ENCODE data around the gene CCDC9. TPM values are rescaled to one million over a fixed set of nuclear protein-coding genes. Genes with fewer than 3 reads are reported as not detected.

The CCDC9 gene
- total RNA-seq: 12.8 TPM

DNA sequence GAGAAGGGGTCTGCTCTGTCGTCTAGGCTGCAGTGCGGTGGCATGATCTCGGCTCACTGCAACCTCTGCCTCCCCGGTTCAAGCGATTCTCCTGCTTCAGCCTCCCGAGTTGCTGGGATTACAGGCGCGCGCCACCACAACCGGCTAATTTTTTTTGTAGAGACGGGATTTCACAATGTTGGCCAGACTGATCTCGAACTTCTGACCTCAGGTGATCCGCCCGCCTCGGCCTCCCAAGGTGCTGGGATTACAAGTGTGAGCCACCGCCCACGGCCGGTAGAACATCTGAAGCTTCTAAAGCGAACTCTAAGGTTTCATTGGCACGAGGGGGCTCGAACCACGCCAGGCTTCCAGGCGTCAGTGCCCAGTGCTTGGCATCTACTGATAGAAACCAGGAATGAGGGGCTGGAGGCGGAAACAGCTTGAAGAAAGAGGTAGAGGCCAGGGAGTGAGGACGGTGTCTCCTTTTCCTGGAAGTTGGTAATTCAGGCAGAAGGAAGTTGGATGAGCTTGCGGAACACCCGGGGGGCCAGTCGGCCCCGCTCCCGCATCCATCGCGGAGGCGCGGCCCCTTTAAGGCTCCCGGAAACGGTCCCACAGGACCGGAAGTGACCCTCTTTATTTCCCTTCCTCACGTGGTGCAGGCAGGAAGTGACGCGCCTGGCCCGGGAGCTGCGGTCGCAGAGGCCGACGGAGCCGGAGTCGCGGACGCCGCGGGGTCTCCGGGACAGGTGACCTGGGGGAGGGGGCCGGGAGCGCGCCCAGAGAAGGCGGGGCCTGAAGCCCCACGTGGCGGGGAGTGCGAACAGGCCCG lies at the start of gene CCDC9:
Gene CCDC9 (plus strand): TSS at position 647 of the 814 bp plus-strand sequence. CDS start 1,876 bp downstream, outside the sequence.
- peak; percentile 98 for DNase-seq

DNA sequence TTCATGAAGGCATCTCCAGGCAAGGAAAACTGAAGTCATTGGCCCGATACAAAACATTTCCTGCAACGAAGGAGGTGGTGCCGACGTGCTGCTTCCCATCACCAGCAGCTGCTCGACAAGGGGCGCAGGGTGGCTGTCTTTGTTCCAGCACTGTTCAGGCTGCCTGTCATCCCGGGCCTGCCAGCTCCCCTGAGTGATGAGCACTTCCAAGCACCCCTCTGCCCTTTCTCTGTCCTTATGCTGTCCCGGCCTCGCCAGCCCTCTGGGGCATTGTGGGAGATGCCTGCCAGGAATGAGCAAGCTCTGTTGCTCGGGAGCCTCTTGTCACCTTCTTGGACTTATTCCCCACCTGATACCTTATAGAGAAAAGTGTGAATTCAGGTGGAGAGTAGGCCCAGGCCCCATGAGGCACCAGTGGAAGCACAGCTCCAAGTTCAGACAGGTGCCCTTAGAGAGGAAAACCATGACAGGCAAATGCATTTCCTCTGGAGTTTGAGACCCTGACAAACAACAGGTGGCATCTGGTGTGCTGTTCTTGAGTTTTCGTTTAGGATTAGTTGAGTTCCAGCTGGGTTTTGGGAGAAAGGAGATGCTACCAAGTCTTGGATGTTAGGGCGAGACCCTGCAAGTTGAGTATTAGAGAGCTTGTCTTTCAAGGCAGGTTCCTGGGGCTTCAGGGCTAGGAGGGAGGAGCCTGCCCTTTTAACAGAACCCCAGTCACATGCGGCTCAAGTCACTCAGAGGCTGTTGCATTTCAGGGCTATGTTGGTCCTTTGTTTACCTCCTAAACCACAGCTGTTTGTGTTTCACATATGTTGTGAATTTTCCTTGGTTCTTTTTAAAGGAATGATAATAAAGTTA lies 46.8 kb upstream of the CCDC9 start:
- DNase-seq: no peak

GRCh38 chr19:47210180-47210490 lies 46.2 kb upstream of the CCDC9 start:
- DNase-seq: no peak

- DNase-seq: peak; percentile 67
These were observed 45.5 kb upstream of the CCDC9 start for GRCh38 chr19:47210689-47211316.

DNA sequence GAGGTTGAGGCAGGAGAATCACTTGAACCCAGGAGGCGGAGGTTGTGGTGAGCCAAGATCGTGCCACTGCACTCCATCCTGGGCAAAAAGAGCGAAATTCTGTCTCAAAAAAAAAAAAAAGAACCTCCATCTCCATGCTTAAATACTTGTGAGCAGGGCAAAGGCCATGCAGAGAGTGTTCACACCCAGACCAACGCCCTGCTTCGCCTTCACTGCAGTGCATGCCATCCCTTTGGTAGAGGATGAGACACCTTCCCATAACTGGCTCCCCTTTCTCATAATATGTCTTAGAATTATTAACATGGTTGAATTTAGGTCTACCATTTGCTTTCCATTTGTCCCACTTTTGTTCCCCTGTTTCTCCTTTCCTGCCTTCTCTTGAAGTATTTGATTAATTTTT lies 40.7 kb upstream of the CCDC9 start:
- no peak for DNase-seq

DNA sequence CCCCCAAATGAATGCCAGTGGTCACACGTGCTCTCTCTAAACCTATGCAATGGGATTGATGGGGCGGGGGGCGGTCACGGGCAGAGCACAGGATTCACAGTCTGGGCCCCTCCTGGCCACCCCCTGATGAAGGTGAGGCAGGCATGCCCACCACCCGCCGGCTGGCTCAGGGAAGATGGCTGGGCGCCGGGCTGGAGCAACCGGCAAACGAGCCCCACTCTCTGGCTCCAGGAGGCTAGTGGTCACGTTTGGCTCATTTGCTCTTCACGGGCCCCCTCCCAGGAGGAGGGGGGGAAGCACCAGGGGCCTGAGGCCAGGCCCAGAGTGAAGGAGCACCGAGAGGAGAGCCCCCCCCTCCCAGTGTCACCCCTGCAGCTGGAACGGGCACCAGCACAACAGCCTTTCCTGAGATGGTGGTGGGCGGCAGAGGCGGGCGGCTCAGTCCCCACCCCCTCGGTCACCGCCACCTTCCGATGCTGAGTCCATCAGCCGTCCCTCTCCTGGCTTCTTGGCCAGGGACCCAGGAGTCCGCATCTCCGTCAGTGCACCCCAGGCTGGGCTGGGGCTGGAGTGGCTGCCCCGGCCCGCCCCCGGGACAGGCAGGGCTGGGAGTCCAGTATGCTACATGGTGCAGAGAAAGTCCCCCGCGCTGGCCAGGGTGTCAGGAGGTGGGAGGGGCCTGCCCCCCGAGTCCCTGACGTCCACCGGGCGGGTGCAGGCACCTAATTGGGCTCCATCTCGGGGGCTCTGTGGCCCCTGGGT lies 35.1 kb upstream of the CCDC9 start:
- DNase-seq: no peak

- DNase-seq: no peak
These were observed 34.4 kb upstream of the CCDC9 start for GRCh38 chr19:47221890-47222289.

GRCh38 chr19:47225746-47226425 lies 30.4 kb upstream of the CCDC9 start:
- peak; percentile 91 for DNase-seq

DNA sequence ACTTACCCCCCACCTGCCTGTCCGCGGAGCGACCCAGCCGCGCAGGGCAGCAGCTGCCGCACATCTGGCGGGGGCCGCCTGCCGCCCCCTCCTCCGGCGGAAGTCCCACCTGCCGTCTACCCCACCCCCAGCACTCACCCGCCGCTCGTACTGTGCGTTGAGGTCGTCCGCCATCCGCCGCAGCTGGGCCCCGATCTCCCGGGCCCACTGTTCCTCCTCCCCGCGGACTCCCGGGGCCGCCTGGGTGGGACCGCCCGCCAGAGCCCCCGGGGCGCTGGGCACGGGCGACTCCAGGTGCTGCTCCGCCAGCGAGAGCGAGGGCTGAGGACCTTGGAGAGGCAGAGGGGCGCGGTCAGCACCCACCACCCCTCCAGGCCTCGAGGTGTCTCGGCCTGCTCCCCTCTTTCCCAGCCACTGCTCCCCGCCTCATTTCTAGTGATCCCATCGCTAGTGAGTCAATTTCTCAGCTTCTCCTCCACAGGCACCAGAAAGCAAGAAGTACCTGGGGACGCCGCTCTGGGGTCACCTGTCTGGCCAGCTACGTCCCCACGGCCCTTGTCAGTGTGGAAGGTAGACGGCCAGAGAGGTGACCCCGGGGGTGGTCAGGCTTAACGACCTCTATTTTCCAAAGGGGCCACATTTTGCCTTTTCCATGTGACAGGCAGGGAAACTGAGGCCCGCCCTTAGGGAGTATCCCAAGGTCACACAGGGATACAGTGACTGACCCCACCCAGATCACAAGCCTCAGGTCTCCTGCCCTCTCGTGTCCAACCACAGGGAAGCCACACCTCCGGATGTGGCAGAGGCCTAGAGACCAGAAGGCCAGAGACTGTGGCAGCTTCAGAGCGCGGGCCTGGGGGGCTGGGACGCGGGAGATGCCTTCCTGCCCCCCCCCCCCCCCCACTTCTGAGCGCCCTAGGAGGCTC lies 29.6 kb upstream of the CCDC9 start:
- peak; percentile 39 for DNase-seq

- peak; percentile 73 for DNase-seq
These were observed 28.8 kb upstream of the CCDC9 start for GRCh38 chr19:47227352-47228167.

DNA sequence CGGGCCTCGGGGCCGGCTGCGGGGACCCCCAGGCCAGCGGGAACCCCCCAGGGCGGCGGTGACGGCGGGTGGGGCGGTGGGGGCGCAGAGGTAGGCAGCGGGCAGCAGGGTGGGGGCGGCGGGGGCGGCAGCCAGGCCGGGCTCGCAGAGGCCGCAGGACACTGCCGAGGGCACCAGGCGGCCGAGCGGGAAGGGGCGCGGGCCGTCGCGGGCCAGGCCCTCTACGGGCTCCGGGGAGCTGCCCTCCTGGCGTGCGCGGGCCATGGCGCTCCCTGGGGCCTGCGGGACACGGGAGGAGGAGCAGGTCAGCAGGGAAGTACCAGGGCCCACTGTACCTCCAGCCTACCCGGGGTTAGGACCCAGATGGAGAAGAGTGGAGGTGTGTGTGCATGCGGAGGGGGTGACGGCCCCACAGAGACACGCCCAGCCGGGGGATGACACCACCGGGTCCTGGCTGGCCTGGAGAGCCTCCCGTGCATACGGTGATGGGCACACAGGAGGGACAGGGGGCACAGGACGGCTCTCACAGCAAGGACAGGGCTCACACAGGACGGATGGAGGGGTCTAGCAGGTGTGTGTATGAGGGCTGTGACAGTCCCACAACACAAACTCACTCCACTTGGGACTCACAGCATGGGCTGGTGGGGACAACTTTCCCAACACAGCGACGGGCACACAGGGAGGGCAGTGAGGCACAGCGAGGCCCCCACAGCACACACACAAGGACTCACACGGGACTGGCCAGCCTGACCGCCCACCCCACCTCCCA lies 28.0 kb upstream of the CCDC9 start:
- no peak for DNase-seq

- no peak for DNase-seq
These were observed 27.2 kb upstream of the CCDC9 start for GRCh38 chr19:47228937-47229675.

- no peak for DNase-seq
These were observed 26.7 kb upstream of the CCDC9 start for GRCh38 chr19:47229676-47230053.

DNA sequence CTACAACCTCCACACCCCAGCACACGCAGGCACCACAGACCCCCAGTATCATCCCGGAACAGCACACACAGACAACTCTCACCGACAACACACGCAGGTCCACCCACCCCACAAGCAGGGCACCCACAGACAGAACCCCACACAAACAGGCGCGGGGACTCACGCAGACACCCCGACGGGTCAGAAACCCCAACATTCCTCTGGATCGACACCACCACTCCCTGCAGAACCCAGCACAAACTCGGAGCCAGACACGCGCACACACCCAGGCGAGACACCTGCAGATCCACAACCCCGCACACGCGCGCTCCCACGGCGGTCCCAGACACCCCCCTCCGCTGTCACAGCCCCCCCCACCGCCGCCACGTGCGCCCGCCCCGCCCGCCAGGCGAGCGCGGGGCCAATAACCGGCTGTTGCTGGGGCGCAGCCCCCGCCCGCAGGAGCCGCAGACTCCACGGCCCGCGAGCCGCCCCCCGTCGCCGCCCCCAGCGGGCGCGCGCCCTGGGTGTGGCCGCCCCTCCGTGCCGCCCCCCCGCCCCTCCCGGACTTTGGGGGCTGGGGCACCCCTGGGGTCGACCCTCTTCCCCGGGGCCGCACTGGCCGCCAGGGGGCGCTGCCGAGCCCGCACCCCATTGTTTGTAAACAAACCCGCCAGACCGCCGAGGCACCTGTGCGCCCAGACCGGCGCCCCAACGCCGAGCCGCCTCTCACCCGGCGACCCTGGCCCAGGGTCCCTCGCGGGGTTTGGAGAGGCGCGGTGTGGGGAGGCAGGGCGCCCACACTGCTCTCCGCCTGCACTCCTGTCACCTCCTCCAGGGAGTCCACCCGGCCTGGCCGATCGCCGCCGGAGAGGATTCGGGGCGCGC lies 26.0 kb upstream of the CCDC9 start:
- DNase-seq: no peak

GRCh38 chr19:47230921-47231214 lies 25.5 kb upstream of the CCDC9 start, which contains the start of gene BBC3:
BBC3 (minus strand) TSS chr19:47231199; CDS start chr19:47228431, 2,768 bp downstream.
- no peak for DNase-seq

- DNase-seq: peak; percentile 53
These were observed 24.9 kb upstream of the CCDC9 start for GRCh38 chr19:47231215-47232054.

All from skin of body (tissue), 2 donors.